CD4-positive, alpha-beta T cell treated with Interleukin-15 for 4 hours (primary cell): ENCODE data around the gene UVSSA.
"Not testable (repeated sequence)": the region's sequence is repeated elsewhere in the genome, so short reads cannot be mapped to it uniquely, and the experiment has no call there.

ENCODE experiments used
- DNase-seq: peaks from one replicate; pipeline ENCODE4 v3.0.0-alpha.2; 2020; ENCODE audit warnings: low spot score

Gene UVSSA

DNA sequence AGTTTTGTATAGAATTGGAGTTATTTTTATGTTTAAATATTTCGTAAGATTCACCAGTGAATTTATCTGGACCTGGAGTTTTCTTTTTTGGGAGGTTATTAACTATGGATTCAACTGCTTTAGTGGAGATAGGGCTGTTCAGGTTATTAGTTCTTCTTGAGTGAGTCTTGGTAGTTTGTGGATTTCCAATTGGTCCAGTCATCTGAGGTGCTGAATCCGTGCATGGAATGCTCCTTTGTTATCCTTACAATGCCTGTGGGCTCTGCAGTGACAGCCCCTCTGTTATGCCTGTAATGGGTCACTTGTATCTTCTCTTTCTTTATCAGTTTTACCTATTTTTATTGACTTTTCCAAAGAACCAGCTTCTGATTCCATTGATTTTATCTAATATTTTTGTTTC, 74.6 kb downstream of the UVSSA start:
- no peak for DNase-seq

DNA sequence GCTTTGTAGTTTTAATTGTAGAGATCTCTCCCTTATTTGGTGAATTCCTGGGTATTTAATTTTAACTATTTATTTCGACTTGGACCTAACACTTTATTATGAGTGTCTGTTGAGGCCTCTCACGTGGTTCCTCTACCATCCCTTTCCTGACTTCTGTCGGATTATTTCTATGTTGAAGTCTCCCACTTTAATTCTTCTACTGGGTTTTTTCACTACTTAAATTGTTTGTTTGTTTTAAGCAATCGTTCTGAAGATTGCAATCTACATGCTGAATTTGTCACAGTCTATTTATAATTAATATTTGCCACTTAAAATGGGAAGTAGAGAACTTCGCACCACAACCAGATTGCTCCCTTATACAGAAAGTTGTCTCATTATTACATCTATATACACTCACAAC, 80.0 kb downstream of the UVSSA start:
- DNase-seq: no peak

DNA sequence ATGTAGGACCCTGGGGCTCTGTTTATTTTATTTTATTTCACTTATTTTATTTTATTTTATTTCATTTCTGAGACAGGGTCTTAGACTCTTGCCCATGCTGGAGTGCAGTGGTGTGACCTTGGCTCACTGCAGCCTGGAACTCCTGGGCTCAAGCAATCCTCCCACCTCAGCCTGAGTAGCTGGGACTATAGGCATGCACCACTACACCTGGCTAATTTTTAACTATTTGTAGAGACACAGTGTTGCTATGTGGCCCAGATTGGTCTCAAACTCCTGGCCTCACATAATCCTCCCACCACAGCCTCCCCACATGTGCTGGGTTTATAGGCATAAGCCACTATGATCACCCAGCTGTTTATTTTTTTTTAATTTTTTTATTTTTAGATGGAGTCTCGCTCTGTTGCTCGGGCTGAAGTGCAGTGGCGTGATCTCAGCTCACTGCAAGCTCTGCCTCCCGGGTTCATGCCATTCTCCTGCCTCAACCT, 96.7 kb downstream of the UVSSA start:
- not testable (repeated sequence) for DNase-seq
